NT2/D1 (cell line): ENCODE data around the gene NUAK1.

Source experiments
- DNase-seq: peaks from one replicate; pipeline ENCODE4 v3.0.0-alpha.2; 2011; ENCODE audit warnings: low read depth, low spot score
- H3K27me3 ChIP-seq: 2 replicates; pipeline ENCODE4 v1.6.0; 2011; ENCODE audit warnings: mild to moderate bottlenecking; ENCODE audit not compliant: insufficient read length, insufficient read depth
- H3K36me3 ChIP-seq: 2 replicates; pipeline ENCODE4 v1.6.1; 2011; ENCODE audit warnings: mild to moderate bottlenecking, low read length, mixed read lengths; ENCODE audit not compliant: insufficient read depth, insufficient read length
- H3K4me1 ChIP-seq: 2 replicates; pipeline ENCODE4 v1.5.1; 2011; ENCODE audit not compliant: insufficient read depth, insufficient read length
- H3K4me3 ChIP-seq: 2 replicates; pipeline ENCODE4 v1.5.1; 2011; ENCODE audit warnings: low read depth; ENCODE audit not compliant: insufficient read length
- H3K9ac ChIP-seq: 2 replicates; pipeline ENCODE4 v1.6.0; 2011; ENCODE audit warnings: low read depth; ENCODE audit not compliant: insufficient read length
- H3K9me3 ChIP-seq: 2 replicates; pipeline ENCODE4 v1.5.1; 2011; ENCODE audit warnings: mild to moderate bottlenecking, low read length; ENCODE audit not compliant: insufficient read depth
- SUZ12 ChIP-seq: IDR thresholded peaks from 2 replicates; pipeline ENCODE4 v1.6.1; 2011; ENCODE audit not compliant: insufficient read length, insufficient read depth; ENCODE audit errors: extremely low read depth
- YY1 ChIP-seq: IDR thresholded peaks from 2 replicates; pipeline ENCODE4 v1.6.1; 2011; ENCODE audit not compliant: insufficient read length, insufficient read depth
- ZNF274 ChIP-seq: IDR thresholded peaks from 2 replicates; pipeline ENCODE4 v1.6.1; 2011; ENCODE audit warnings: mild to moderate bottlenecking, low read depth, low read length

NUAK1 gene

DNA sequence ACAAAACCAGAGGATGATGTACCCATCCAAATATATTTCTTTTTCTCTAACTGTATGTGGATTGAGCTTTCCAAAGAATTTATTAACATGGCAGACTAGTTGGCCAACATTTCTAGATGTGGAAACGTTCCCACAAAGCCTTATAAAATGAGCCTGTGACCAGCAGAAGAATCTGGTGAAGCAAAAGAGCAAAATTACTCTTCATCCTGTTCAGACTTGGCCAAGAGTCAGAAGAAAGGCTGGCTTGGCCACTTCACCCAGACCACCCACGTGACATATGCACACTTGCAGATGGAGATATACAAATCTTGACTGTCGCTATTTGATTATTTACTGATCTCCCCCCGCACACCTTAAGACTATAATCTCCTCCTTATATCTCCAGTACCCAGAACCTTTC lies 96.7 kb downstream of the NUAK1 start:
- no peak overlapping the region for H3K9ac ChIP-seq
- H3K4me3 ChIP-seq, result no peak overlapping the region
- no peak for TF ChIP-seq SUZ12
- no peak for TF ChIP-seq ZNF274
- no peak for TF ChIP-seq YY1
- peaks cover 10% of the 10 kb centered on the region; the same call in 1 of the 2 replicates for H3K9me3 ChIP-seq
- no peaks in the 10 kb centered on the region for H3K36me3 ChIP-seq
- H3K4me1 ChIP-seq, result no peaks in the 10 kb centered on the region
- DNase-seq, result no peak
- H3K27me3 ChIP-seq, result no peaks in the 10 kb centered on the region

DNA sequence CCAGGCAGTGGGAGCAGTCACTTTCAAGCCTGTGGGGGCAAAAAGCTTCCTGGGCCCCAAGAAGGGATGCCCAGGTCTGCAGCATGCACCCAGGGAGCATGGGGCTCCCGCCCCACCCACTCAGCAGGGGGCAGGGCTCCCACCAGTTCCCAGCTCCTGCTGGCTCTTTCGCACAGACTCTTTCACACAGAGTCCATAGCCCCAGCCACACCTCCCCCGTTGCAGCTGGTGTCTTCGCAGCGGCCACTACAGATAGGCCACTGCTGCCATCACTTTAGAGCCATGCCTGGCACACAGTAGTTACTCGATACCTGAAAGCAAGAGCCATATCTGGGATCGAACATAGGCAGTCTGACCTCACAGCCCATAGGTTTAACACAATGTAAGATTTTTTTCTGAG lies 98.2 kb downstream of the NUAK1 start:
- H3K27me3 ChIP-seq, result no peaks in the 10 kb centered on the region
- no peak overlapping the region for H3K9ac ChIP-seq
- H3K4me3 ChIP-seq, result no peak overlapping the region
- H3K4me1 ChIP-seq, result no peaks in the 10 kb centered on the region
- TF ChIP-seq SUZ12 (no peak), YY1 (no peak), ZNF274 (no peak)
- no peaks in the 10 kb centered on the region for H3K36me3 ChIP-seq
- peaks cover 10% of the 10 kb centered on the region; the same call in 1 of the 2 replicates for H3K9me3 ChIP-seq
- DNase-seq, result no peak

DNA sequence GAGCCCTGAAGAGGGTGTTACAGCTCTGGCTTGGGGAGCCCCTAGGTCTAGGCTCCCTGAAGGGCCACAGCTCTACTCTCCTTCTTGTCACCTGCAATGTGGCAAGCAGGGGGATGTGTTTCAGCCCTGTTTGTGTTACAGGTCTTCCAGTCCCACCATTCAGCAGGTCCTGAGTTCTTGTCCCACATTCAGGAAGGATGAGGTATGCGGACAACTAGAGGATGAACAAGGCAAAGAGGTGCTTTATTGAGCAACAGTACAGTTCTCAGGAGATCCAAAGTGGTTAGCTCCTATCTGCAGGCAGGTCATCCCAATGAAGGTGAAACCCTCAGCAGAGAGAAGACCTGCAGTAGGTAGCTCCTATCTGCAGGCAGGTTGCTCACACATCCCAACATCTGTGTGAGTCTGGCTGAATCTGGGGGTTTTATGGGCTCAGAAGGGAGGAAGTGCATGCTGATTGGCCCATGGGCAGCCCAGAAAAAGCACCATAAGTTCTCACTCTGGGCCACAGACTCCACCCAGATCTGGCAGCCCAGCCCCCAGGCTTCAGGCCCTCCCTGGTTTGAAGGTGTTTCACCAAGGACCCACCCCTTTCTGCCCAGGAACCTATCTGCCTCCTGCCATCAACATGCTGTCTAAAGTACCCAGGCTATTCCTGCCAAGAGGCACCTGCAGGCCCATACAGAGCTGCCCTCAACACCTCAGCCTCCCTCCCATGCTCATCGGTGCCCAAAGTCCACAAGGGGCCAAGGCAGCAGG lies 98.9 kb downstream of the NUAK1 start:
- Histone ChIP-seq H3K9me3 (peaks cover 10% of the 10 kb centered on the region; the same call in 1 of the 2 replicates), H3K9ac (no peak overlapping the region), H3K4me1 (no peaks in the 10 kb centered on the region), H3K4me3 (no peak overlapping the region), H3K27me3 (no peaks in the 10 kb centered on the region), H3K36me3 (no peaks in the 10 kb centered on the region)
- no peak for TF ChIP-seq ZNF274
- TF ChIP-seq SUZ12, result no peak
- no peak for TF ChIP-seq YY1
- no peak for DNase-seq

DNA sequence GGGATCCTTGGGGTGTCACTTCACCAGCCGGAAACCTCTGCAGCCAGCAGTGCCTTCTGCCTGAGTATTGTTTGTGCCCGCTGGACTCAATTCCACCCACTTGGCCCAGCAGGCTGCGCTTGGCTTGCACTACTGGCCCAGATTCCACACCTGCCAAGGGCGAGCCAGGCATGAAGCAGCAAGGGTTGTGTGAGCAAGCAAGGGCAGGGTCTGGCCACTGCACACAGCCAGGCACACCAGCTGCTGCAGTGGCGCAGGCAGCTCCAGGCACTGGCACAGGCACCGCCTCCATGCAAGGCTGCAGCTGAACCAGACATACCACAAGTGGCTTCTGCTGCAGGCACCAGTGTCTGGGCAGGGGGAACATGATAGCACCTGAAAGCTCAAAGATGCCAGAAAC lies 99.5 kb downstream of the NUAK1 start:
- Histone ChIP-seq H3K9ac (no peak overlapping the region), H3K9me3 (peaks cover 10% of the 10 kb centered on the region; the same call in 1 of the 2 replicates), H3K4me1 (no peaks in the 10 kb centered on the region), H3K4me3 (no peak overlapping the region), H3K36me3 (no peaks in the 10 kb centered on the region), H3K27me3 (no peaks in the 10 kb centered on the region)
- DNase-seq, result no peak
- TF ChIP-seq SUZ12, result no peak
- TF ChIP-seq ZNF274, result no peak
- no peak for TF ChIP-seq YY1

DNA sequence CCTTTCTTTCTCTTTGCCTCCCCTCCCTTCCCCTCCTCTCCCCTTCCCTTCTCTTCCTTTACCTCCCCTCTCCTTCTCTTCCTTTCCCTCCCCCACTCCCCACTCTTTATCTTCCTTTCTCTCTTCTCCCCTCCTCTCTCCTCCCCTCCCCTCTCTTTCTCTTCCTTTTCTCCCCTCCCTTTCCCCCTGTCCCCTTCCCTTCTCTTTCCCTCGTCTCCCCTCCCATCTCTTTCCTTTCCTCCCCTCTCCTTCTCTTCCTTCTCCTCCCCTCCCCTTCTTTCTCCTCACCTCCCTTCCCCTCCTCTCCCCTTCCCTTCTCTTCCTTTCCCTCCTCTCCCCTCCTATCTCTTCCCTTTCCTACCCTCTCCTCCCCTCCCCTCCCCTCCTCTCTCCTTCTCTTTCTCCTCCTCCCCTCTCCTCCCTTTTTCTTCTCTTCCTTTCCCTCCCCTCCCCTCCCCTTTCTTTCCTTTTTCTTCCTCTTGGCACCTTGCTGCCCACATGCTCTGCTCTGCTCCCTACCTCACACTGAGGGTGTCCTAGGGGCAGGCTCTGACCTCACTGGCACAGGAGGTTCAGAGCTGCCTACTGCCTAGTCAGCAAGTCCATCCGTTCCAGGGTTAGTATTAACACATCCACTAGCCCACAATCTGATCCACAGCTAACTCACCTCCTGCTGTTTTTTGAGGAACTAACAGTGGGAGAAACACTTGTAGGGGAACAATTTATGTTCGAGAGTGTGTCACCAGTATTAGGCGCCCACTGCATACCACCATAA lies 101.0 kb downstream of the NUAK1 start:
- TF ChIP-seq SUZ12, result no peak
- TF ChIP-seq YY1, result no peak
- TF ChIP-seq ZNF274, result no peak
- H3K4me1 ChIP-seq, result no peaks in the 10 kb centered on the region
- no peak overlapping the region for H3K4me3 ChIP-seq
- H3K36me3 ChIP-seq, result no peaks in the 10 kb centered on the region
- DNase-seq, result no peak
- H3K27me3 ChIP-seq, result no peaks in the 10 kb centered on the region
- peaks cover 10% of the 10 kb centered on the region; the same call in 1 of the 2 replicates for H3K9me3 ChIP-seq
- no peak overlapping the region for H3K9ac ChIP-seq

DNA sequence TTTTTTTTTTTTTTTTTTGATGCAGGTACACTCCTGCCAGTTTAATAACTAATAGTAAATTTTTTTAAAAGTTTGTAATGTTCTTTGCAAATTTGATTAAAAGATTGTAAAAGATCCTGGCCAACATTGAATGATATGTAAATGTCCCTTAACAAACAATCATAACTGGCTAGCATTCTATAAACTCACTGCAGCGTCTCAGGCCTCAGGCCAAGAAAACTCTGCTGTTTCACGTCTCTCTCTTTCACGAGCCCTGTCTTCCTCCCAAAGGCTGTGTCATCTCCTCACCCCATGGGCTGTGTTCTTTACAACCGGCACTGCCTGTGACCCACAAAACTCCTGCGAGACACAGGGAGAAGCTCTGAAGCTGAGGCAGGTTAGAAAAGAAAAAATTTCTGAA lies 103.3 kb downstream of the NUAK1 start:
- no peaks in the 10 kb centered on the region for H3K27me3 ChIP-seq

DNA sequence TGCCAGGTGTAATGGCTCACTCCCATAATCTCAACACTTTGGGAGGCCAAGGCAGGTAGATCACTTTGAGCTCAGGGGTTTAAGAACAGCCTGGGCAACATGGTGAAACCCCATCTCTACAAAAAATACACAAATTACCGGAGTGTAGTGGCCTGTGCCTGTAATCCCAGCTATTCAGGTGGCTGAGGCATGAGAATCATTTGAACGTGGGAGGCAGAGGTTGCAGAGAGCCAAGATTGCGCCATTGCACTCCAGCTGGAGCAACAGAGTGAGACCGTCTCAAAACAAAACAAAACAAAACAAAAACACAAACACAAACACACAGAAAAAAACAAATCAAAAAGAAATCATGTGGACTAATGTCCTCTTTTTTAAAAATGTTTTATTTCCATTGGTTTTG lies 104.4 kb downstream of the NUAK1 start:
- Histone ChIP-seq H3K4me3 (no peak overlapping the region), H3K9me3 (no peaks in the 10 kb centered on the region; the same call in 1 of the 2 replicates), H3K27me3 (no peaks in the 10 kb centered on the region), H3K9ac (no peak overlapping the region), H3K4me1 (no peaks in the 10 kb centered on the region), H3K36me3 (no peaks in the 10 kb centered on the region)
- TF ChIP-seq SUZ12 (no peak), ZNF274 (no peak), YY1 (no peak)
- no peak for DNase-seq

More for the DNA sequence above, 103.3 kb downstream of the NUAK1 start:
- H3K4me3 ChIP-seq, result no peak overlapping the region
- H3K36me3 ChIP-seq, result no peaks in the 10 kb centered on the region
- H3K4me1 ChIP-seq, result no peaks in the 10 kb centered on the region
- H3K9me3 ChIP-seq, result peaks cover 10% of the 10 kb centered on the region; the same call in 1 of the 2 replicates
- TF ChIP-seq YY1, result no peak
- no peak for TF ChIP-seq SUZ12
- TF ChIP-seq ZNF274, result no peak
- no peak overlapping the region for H3K9ac ChIP-seq
- DNase-seq, result no peak
